ENCODE results near the gene PLBD2. TPM values are rescaled to one million over a fixed set of nuclear protein-coding genes. Genes with fewer than 3 reads are reported as not detected.
"Not testable (repeated sequence)": the region's sequence is repeated elsewhere in the genome, so short reads cannot be mapped to it uniquely, and the experiment has no call there.

Gene PLBD2
- total RNA-seq, 1 donor from 2014 or later: 18.0 TPM

DNA sequence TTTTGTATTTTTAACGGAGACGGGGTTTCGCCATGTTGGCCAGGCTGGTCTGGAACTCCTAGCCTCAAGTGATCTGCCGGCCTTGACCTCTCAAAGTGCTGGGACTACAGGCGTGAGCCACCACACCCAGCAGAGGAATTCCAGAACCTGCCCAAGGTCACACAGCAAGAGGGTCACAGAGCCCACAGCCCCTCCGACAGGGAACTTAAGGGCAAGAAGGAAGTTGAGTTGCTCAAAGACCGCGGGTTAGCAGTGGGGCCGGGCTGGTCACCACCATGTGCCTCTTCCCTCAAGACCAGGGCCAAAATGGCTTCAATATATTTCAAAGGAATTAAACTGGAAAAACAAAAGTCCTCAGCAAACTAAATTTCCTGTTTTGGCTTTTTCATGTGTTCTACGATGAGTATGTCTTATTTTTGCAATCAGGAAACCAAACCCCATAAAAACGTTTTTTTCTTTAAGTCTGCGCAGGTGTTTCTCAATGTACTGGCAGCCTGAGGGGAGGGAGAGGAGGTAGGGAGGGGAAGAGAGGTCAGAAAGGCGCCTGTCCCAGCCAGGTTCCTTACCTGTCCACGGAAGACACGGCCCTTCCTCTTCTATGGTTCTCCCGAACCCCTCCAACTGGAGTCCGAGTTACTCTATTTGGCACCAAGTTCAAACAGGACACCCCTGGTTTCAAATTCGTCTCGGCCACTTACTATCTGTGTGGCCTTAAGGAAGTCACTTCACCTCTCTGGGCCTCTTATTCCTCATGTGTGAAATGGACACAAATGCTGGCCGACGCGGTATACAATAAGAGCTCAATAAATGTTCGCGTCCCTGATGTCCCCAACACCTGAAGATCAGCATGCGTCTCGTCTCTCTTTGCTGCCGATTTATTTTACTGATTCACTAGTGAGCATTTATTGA is 24.3 kb upstream of the PLBD2 start:
- no peak for DNase-seq (ENCODE audit: low read depth, low spot score)

DNA sequence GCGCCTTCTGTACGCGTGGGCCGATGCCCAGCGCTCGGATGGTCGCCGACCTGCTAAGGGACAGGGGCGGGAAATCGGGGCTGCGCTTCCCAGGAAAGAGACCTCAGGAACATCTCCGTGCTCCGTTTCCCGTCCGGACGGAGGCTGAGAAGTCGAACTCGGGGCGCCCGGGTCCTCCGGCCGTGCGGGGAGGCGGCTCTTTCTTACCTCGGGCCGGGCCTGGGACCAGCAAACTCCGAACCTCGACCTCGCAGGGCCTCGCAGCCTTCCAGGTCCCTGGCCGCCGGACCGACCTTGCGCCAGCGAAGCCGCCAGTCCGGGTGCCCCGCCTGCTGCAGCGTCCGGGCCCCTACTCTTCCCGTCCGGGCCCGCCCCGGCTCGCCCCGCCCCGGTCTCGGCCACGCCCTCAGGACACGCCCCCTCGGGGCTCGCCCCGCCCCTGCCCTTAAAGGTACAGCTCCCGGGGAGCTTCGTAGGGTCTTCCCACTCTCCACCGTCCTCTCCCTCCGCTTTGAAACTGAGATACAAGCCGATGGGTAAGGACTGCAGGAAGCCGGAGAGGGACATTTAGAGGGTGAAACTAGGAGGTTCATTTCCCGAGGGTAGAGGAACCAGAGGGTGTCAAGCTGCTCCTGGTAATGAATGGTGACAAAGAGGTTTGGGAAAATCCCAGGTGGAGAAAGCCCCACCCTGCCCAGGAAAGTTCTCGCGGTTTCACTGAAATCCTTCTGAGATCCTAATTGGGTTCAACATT is 23.4 kb upstream of the PLBD2 start, which contains the start of gene SLC8B1:
Gene SLC8B1, minus strand, starts transcription at position 324 of the 754 bp plus-strand sequence. CDS start 2,231 bp downstream, outside the sequence.
- DNase-seq (ENCODE audit: low read depth, low spot score): peak; percentile 26

DNA sequence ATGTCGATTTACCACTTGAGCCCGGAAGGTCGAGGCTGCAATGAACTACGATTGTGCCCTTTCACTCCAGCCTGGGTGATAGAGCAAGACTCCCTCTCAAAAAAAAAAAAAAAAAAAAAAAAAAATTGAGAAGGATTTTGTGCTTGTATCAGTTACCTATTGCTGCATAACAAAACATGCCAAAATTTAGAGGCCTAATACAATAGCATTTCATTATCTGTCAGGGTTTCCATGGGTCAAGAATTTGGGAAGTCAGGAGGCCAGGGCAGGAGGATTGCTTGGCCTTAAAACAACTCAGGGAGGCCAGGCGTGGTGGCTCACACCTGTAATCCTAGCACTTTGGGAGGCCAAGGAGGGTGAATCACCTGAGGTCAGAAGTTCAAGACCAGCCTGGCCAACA is 18.8 kb upstream of the PLBD2 start:
- no peak for DNase-seq (ENCODE audit: low read depth, low spot score)

DNA sequence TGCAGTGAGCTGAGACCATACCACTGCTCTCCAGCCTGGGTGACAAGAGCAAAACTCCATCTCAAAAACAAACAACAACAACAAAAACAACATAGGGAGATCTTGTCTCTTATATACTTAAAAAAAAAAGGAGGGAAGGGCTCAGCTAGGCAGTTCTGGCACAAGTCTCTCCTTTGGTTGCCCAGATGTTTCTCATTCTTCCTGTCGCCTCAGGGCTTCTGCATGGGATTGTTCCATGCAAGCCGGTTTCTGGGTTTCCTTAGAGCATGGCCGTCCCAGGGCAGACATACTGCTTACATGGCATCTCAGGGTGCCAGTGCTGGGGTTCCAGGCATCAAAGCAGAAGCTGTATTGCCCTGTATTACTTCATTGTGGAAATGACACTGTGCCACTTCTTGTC is 18.3 kb upstream of the PLBD2 start:
- DNase-seq (ENCODE audit: low read depth, low spot score): no peak

DNA sequence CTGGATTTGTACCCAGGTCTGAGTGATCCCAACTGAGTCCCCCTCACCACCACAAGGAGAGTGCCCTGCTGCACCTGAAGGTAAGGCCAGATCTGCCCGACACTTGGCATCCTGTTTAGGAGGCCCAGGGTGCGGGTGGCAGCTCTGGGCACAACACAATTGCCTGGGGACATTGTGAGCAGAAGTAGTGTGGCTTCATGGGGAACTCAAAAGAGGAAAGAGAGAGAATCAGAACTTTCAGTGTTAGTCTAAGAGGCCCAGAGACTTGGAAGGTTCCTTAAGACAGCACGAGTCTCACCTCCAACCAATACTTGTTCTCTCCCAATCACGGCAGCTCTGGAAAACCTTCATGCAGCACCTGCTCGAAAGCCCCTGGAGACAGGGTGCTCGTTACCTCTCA is 16.9 kb upstream of the PLBD2 start:
- no peak for DNase-seq (ENCODE audit: low read depth, low spot score)

DNA sequence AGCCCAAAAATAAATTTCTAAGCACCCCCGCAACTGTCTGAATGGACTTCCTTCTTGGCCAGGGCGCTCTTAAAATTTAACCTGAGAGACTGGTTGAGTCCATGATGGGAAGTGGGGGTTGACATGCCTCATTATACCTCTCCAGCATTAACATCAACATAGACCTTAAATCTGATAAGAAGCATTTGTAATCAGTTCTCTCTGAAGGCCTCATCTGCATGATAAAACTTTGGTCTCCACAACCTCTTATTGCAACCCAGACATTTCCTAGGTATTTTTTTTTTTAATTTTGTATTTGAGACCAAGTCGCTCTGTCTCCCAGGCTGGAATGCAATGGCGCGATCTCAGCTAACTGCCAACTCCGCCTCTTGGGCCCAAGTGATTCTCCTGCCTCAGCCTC is 13.1 kb upstream of the PLBD2 start:
- DNase-seq (ENCODE audit: low read depth, low spot score): no peak

DNA sequence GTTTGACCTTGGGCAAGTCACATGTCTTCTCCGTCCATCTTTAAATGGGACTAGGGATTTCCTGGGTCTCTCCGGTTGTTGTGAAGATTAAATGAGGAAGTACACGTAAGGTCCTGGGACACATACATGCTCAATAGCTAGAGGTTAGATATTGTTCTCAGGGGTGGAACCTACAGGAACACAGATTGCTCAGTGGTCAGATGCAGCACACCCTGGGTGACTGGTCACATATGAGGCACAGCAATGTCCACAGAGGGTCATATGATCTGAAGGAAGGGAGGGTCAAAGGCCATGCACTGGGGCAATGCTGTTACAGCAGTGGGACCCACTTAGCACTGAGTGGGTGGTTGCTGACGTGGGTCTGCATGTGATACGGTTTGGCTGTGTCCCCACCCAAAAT is 12.0 kb upstream of the PLBD2 start:
- DNase-seq (ENCODE audit: low read depth, low spot score): no peak

DNA sequence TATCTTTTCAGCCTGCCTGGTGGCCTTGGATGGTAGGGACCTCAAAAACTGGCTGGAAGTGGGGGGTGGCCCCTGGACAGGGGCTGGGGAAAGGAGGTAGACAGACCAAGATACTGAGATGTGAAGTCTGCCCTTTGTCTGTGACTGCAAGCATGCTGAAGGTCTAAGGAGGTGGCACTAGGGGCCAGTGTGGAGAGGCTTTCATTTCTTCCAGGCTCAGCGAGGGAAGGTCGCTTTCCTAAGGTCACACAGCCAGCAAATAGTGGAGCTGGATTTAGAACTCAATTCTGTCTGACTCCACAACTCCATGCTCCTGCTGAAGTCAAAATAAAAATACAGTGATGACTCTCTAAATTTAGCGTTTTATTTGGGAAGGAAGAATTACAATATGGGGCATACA is 11.3 kb upstream of the PLBD2 start:
- no peak for DNase-seq (ENCODE audit: low read depth, low spot score)

DNA sequence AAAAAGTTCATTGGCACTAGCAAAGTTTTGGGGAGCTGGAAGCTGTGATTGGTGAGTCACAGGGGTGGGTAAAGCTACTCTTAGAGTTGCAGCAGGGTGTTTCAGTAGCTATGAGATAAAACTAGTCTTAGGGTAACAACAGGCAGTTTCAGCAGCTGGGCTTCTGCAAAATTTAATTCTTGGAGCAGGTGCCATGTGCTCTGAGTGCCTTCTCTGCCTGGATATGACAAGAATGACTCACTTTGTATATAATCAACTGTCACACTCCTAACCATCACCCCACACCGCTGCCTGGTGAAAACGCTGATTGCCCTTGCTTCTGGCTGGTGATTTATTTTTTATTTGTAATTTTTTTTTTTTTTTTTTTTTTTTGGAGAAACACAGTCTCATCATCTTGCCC is 10.5 kb upstream of the PLBD2 start:
- no peak for DNase-seq (ENCODE audit: low read depth, low spot score)

DNA sequence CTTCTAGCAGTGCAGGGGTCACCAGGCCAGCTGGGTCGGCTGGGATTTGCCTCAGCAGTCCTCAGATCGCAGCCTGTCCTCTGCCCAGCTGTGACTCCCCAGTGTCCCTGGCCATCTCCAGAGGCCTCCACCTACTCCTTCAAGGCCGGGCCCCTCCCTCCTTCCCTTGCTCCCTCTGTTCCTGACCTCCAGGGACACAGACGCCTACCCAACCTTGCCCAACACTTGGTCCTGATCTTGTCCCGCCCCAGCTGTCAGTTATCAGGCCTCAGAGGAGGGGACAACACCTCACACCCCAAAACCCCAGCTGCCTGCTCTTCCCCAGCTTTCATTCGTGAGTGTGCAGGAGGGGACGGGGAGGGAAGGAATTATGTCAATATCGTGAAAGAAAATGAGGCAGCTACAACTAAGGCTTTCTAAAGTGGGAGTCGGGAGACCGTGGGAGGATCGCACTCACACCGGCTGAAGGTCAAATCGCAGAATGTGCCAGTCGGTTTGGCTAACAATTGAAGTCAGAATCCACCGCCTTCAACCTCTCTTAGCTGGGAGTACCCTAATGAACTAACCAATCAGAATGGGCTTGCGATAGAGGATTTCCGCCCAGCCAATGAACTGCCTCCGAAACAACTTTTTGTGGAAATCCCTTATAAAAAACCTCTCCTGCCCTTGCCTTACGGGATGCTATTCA is 9.4 kb upstream of the PLBD2 start:
- DNase-seq (ENCODE audit: low read depth, low spot score): no peak

DNA sequence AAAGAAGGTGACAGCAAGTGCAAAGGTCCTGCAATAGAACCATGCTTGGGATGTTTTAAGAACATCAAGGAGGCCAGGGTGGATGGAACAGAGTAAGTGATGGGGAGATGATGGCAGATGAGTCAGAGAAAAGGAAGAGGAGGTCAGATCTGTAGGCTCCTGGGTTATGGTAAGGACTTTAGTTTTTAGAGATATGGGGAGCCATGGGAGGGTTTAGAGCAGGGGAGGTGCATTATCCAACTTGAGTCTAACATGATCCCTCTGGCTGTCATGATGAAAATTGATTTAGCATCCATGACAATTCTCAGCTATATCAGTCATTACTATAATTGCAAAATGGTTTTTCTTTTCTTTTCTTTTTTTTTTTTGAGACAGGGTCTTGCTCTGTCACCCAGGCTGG is 7.3 kb upstream of the PLBD2 start:
- DNase-seq (ENCODE audit: low read depth, low spot score): no peak

DNA sequence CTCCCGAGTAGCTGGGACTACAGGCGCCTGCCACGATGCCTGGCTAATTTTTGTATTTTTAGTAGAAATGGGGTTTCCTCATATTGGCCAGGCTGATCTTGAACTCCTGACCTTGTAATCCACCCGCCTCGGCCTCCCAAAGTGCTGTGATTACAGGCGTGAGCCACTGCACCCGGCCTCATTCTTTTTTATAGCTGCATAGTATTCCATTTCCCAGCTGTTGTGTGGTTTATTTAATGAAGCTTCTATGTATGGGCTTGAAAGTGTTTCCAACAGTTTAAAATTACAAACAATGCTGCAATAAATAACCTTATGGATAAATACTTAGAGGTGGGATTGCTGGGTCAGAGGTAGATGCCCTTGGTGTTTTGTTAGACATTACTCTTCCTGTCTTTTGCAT is 4.2 kb upstream of the PLBD2 start:
- DNase-seq (ENCODE audit: low read depth, low spot score): not testable (repeated sequence)

DNA sequence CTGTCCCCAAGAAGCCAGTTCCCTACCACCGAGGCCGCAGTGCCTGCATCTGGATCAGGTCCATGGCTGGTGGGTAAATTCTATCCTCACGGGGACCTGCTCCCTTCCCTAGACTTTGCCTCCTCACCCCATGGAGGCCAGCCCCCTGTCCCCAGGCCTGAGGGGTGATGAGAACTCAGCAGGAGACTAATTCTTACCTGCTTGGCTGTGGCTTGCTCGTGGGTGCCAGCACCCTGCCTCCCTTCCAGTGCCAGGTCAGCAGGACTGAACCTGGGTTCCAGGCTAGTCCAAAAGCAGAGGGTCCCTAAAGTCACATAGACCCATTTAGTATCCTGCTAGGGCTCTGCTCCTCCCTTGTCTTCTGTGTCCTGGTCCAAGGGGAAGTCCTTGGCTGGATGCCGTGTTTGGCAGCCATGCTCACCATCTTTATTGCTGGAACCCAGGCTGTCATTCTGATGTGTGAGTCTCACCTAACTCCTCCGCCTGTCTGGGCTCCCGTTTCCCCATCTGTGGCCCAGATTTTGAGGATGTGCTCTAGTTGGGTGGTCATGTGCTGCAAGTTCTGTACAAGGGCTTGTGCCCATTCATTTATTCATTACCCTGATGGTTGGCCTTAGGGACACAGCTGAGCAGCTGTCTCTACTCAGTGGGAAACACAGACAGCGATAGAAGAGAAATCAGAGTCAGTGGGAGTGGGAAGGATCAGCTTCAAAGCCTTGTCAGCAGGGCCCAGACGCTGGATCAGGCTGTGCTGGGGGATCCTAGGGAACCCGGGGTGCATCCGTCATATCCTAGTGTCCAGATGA is 949 bp downstream of the PLBD2 start:
- no peak for DNase-seq (ENCODE audit: low read depth, low spot score)

DNA sequence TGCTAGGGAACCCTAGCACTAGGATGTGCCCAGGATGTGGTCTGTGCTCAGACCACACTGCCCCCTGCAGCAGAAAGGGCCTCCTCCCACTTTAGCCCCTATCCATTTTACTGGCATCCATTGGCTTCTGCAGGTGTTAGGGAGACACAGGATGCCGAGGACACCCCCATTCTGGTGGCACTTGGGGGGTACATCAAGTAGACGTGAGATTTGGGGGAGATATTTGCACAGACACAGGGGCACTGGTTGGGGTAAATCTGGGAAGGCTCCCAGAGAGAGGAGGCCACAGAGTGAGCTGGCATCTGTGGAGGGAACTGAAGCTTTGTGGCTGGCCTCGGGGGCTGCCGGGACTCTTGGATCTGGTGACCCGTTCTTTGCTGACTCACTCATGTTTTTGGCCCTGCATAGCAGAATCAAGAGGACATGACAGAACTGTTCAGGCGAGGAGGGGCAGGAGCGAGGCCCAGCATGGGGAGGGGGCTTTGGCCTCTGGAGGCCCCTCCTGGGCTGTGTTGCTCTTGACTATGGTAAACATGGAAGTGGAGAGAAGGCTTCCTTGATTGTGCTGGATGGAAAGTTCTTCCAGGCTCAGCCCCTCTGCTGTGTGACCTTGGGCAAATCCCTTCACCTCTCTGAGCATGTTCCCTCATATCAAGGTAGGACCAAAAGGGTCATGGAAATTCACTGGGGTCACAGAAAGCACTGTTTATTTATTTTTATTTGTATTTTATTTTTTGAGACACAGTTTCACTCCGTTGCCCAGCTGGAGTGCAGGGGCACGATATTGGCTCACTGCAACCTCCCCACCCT is 1.8 kb downstream of the PLBD2 start:
- DNase-seq (ENCODE audit: low read depth, low spot score): no peak

DNA sequence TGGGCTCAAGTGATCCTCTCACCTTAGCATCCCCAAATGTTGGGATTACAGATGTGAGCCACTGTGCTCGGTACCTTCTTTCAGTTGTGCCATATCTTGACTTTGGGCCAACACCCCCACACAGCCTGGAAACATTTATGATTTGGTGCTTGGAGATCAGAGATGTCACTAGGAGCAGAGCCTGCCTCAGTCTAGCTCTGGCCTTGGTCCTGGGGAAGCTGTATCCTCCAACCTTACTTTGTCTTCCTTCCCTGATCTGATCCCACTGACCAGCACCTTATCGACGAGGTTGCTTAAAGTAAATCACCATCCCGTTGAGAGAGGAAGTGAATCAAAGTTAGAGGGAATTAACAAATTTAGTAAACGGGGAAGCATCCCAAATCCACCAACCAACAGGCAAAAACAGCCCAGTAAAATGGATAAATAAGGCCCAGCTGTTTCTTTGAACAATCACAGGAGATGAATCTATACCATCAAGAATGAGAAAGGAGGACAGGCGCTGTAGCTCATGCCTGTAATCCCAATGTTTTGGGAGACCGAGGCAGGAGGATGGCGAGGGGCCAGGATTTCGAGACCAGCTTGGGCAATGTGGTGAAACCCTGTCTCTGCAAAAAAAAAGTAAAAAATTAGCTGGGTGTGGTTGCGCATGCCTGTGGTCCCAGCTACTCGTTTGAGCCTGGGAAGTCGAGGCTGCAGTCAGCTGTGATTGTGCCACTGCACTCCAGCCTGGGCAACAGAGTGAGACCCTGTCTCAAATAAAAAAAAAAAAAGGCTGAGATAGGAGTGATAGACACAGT is 3.4 kb downstream of the PLBD2 start:
- DNase-seq (ENCODE audit: low read depth, low spot score): no peak

DNA sequence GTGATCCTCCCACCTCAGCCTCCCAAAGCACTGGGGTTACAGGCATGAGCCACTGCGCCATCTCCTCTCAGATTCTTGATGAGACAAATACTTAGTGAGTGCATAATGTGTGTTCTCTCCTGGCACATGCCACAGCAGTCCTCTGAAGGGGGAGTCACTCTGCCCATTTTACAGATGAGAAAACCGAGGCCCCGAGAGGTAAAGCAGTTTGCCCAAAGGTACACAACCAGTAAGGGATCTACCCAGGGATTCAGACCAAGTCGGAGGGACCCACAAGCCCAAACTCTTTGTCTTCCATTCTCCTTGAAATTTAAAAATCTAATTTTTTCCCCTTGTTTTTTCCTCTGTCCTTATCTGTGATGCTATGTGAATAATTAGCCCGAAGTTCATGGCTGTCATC is 6.3 kb downstream of the PLBD2 start:
- no peak for DNase-seq (ENCODE audit: low read depth, low spot score)

DNA sequence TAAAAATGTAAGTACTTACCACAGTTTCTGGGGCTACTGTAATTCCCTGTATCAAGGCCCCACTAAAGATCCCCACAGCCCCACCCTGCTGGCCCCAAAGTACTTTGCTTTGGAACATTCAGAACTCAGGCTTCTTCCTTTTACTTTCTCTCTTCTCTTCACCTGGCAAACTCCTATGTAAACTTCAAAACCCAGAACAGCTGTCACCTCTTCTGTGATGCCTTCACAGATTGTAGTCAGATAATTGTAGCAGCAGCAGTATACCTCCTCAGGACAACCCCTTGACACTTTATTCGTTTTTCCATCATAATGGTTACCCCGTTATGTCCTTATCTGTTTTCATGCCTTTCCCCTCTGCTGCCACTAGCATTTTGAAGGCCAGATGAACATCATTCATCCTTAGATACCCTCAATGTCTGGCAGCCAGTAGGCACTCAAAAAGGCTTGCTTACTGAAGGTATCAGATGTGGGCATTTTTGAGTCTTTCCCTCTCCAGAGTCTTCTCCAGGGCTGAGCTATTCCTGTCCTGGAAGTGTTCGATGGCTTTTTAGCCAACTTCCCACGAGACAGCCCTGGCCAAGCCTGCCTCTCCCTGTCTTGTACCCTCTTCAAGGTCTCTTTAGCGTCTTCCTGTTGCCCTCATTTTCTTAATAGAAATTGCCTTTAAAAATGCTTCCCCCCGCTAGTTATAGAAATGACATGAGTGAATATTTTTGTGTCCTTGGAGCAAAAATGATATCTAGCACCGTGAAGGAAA is 7.4 kb downstream of the PLBD2 start:
- DNase-seq (ENCODE audit: low read depth, low spot score): no peak

DNA sequence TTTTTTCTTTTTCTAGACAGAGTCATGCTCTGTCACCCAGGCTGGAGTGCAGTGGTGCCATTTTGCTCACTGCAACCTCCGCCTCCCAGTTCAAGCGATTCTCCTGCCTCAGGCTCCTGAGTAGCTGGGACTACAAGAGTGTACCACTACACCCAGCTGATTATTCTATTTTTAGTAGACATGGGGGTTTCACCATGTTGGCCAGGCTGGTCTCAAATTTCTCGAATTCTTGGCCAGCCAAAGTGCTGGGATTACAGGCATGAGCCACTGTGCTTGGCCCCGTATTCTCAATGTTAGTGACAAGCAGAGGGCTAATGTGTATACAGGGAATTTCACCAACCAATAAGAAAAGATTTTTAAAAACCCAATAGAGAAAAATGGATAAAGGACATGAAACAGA is 8.4 kb downstream of the PLBD2 start:
- no peak for DNase-seq (ENCODE audit: low read depth, low spot score)

DNA sequence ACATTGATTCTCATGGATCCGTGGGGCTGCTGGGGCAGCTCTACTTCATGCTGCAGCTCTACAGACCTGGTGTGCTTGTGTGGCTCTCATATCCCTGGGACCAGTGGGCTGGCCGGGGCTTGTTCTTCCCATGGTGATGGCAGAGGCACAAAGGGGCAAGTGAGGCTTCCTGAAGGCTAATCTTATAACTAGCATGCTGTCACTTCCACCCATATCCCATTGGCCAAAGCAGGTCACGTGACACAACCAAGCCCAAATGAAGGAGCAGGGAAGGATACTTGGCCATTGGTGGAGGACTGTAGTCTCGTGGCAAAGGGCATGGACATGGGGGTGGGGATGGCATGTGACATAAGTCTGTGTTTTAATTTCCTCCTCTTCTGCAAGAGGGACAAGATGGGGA is 9.9 kb downstream of the PLBD2 start:
- no peak for DNase-seq (ENCODE audit: low read depth, low spot score)

Measured in pulmonary artery endothelial cell (primary cell).